Measurements from ENCODE around the gene APBA2.

GRCh38 chr15:28919679-28920655 lies 34.2 kb downstream of the APBA2 start:
- TF ChIP-seq POLR2A (IDR thresholded peaks at IDR 0.05) (no peak), POLR2AphosphoS5 (IDR thresholded peaks at IDR 0.05) (no peak), CTCF (IDR thresholded peaks at IDR 0.05) (no peak), EP300 (IDR thresholded peaks at IDR 0.05) (no peak)
